ENCODE results near the gene GALNT10.

The GALNT10 gene

GRCh38 chr5:154333016-154333415 is 142.5 kb downstream of the GALNT10 start:
- no peak overlapping the region for H3K4me3 ChIP-seq (ENCODE audit: low read depth, low read length)
- H3K9me3 ChIP-seq: no peaks in the 10 kb centered on the region
- no peaks in the 10 kb centered on the region for H3K27me3 ChIP-seq
- no peaks in the 10 kb centered on the region for H3K4me1 ChIP-seq
- no peak for TF ChIP-seq CTCF (IDR thresholded peaks at IDR 0.05; ENCODE audit: low read depth, low read length)
- no peak for DNase-seq
- H3K36me3 ChIP-seq: no peaks in the 10 kb centered on the region

DNA sequence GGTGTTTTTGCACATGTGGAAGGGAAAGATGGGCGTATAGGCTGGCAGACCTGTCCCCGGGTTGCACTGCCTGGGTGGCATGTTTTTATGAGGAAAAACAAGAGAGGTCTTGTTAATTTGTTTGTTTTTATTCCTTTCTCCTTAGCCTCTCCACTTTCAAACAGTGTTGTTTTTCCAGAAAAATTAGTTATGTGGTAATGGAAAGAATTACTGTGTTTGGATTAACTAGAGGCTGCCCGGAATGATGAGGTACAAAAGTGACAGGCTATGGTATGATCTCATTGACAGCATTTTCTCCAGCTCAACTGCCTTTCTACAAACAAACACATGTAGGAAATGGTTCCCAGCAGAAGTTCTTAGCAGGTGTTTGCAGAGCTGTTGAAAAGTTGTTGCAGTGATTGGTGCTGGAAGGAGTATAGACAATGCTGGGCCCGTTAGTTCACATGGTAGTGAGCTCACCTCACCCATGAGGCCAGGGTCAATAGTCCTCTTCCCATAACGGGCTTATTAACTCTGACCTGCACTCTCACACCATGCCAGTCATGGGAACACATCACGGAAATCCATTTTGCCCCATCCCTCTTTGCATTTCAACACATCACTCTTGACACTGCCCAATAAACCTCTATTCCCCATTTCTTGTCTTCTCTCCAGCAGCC is 144.0 kb downstream of the GALNT10 start:
- Histone ChIP-seq H3K4me1 (no peaks in the 10 kb centered on the region), H3K27me3 (no peaks in the 10 kb centered on the region), H3K9me3 (no peaks in the 10 kb centered on the region), H3K36me3 (no peaks in the 10 kb centered on the region), H3K4me3 (ENCODE audit: low read depth, low read length) (no peak overlapping the region)
- DNase-seq: no peak
- TF ChIP-seq CTCF (IDR thresholded peaks at IDR 0.05; ENCODE audit: low read depth, low read length): no peak

GRCh38 chr5:154335065-154335448 is 144.5 kb downstream of the GALNT10 start:
- Histone ChIP-seq H3K9me3 (no peaks in the 10 kb centered on the region), H3K27me3 (no peaks in the 10 kb centered on the region), H3K4me1 (no peaks in the 10 kb centered on the region), H3K4me3 (ENCODE audit: low read depth, low read length) (no peak overlapping the region), H3K36me3 (no peaks in the 10 kb centered on the region)
- TF ChIP-seq CTCF (IDR thresholded peaks at IDR 0.05; ENCODE audit: low read depth, low read length): no peak
- no peak for DNase-seq

DNA sequence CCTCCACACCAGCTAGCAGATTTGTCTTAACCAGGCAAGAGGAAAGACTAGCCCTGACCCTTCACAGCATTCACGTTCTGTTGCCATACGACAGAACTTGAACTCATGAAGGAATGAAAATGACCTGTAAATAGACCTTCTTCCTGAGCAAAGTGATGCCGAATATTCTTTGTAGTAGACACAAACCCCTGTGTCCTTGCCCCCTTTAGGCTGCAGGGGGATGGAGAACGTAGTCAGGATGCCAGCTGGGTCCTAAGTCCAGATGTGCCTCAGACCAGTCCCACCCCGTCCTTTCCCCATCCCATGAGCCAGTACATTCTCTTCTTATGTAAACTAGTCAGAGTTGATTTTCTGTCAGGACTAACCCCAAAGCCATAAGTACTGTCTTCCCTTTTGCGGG is 151.1 kb downstream of the GALNT10 start:
- 0 out of 2 replicates have a peak, but pooled peaks have one; percentile 1 for TF ChIP-seq CTCF (IDR thresholded peaks at IDR 0.05; ENCODE audit: low read depth, low read length)
- H3K9me3 ChIP-seq: no peaks in the 10 kb centered on the region
- no peaks in the 10 kb centered on the region for H3K27me3 ChIP-seq
- no peaks in the 10 kb centered on the region for H3K36me3 ChIP-seq
- no peaks in the 10 kb centered on the region for H3K4me1 ChIP-seq
- no peak for DNase-seq
- H3K4me3 ChIP-seq (ENCODE audit: low read depth, low read length): no peak overlapping the region

DNA sequence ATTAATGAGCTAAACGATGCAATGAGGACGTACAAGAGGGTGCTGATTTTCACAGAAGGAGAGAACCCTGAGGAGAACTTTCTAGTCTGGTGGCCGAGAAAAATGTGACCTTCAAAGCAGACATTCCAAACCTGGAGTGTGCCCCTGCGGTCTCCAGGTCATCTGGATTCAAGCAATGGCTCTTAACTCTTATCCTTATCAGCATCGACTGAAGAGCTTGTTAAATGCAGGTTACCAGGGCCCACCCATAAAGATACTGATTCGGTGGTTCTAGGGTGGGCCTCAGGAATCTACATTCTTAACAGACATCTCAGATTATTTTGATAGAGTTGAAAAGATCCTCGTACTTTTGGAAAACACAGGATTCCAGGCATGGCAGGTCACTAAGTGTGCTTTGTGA is 151.7 kb downstream of the GALNT10 start:
- DNase-seq: no peak
- Histone ChIP-seq H3K4me1 (no peaks in the 10 kb centered on the region), H3K27me3 (no peaks in the 10 kb centered on the region), H3K4me3 (ENCODE audit: low read depth, low read length) (no peak overlapping the region), H3K9me3 (no peaks in the 10 kb centered on the region), H3K36me3 (no peaks in the 10 kb centered on the region)
- TF ChIP-seq CTCF (IDR thresholded peaks at IDR 0.05; ENCODE audit: low read depth, low read length): no peak

GRCh38 chr5:154342963-154343362 is 152.4 kb downstream of the GALNT10 start:
- no peak for TF ChIP-seq CTCF (IDR thresholded peaks at IDR 0.05; ENCODE audit: low read depth, low read length)
- Histone ChIP-seq H3K27me3 (no peaks in the 10 kb centered on the region), H3K9me3 (no peaks in the 10 kb centered on the region), H3K4me3 (ENCODE audit: low read depth, low read length) (no peak overlapping the region), H3K36me3 (no peaks in the 10 kb centered on the region), H3K4me1 (no peaks in the 10 kb centered on the region)
- no peak for DNase-seq

All from BE2C (cell line).